Measurements from ENCODE around the gene TMPRSS4. TPM values are rescaled to one million over a fixed set of nuclear protein-coding genes. Genes with fewer than 3 reads are reported as not detected.

TMPRSS4 gene
- polyA plus RNA-seq, 1 experiment = not detected

DNA sequence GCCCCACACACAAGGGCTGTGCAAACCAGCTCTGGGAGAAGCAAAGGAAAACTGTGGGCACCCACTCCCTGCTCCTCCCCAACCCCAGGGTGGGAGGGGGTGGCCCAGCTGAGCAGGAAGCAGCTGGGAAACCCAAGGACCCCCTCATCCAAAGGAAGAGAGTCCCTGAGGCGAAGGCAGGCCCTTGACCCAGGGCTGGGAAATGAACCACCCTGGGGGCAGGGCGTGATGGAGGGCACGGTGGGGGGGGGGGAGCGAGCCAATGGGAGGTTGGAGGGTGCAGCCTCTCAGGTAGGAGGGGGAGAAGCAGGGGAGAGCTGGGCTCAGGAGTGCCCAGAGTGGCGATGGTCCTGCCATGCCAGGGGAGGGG lies 58.9 kb downstream of the TMPRSS4 start:
- ChIA-PET POLR2A (no interaction called here), CTCF (no interaction called here)
- Histone ChIP-seq H3K4me3 (ENCODE audit: low read depth, low read length) (no peak overlapping the region), H3K9me3 (ENCODE audit: control insufficient read depth, insufficient read depth, low read length) (no peaks in the 10 kb centered on the region), H3K27me3 (ENCODE audit: control insufficient read depth, insufficient read depth, low read length) (peaks cover 2% of the 10 kb centered on the region), H3K27ac (ENCODE audit: low read depth, low read length) (no peak overlapping the region)
- DNase-seq (ENCODE audit: low read depth, low spot score) = no peak
- TF ChIP-seq, protein P1, sequence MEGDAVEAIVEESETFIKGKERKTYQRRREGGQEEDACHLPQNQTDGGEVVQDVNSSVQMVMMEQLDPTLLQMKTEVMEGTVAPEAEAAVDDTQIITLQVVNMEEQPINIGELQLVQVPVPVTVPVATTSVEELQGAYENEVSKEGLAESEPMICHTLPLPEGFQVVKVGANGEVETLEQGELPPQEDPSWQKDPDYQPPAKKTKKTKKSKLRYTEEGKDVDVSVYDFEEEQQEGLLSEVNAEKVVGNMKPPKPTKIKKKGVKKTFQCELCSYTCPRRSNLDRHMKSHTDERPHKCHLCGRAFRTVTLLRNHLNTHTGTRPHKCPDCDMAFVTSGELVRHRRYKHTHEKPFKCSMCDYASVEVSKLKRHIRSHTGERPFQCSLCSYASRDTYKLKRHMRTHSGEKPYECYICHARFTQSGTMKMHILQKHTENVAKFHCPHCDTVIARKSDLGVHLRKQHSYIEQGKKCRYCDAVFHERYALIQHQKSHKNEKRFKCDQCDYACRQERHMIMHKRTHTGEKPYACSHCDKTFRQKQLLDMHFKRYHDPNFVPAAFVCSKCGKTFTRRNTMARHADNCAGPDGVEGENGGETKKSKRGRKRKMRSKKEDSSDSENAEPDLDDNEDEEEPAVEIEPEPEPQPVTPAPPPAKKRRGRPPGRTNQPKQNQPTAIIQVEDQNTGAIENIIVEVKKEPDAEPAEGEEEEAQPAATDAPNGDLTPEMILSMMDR (IDR thresholded peaks at IDR 0.05; ENCODE audit: low read depth, low read length) = no peak

DNA sequence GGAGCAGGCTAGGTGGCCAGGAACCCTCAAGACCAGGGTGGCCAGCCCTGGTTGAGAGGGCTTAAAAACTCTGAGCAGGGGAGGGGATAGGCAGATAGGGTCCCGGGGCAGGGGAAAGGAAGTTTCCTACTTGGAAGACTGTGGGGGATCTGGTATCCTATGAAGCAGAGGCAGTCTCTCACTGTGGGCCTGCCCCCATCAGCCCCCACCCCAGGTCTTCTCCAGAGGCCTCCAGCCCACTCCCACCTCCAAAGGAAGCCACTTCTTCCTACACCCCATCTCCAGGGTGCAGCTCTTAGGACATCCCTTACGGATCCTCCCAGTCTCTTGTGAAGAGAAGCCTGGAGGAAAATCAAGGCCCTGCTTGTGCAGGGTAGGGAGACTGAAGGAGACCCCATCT lies 59.5 kb downstream of the TMPRSS4 start:
- POLR2A ChIA-PET = no interaction called here
- Histone ChIP-seq H3K27me3 (ENCODE audit: control insufficient read depth, insufficient read depth, low read length) (peaks cover 2% of the 10 kb centered on the region), H3K27ac (ENCODE audit: low read depth, low read length) (no peak overlapping the region), H3K9me3 (ENCODE audit: control insufficient read depth, insufficient read depth, low read length) (no peaks in the 10 kb centered on the region), H3K4me3 (ENCODE audit: low read depth, low read length) (no peak overlapping the region)
- CTCF ChIA-PET = no interaction called here
- no peak for DNase-seq (ENCODE audit: low read depth, low spot score)
- TF ChIP-seq, protein P1 (IDR thresholded peaks at IDR 0.05; ENCODE audit: low read depth, low read length) = no peak

DNA sequence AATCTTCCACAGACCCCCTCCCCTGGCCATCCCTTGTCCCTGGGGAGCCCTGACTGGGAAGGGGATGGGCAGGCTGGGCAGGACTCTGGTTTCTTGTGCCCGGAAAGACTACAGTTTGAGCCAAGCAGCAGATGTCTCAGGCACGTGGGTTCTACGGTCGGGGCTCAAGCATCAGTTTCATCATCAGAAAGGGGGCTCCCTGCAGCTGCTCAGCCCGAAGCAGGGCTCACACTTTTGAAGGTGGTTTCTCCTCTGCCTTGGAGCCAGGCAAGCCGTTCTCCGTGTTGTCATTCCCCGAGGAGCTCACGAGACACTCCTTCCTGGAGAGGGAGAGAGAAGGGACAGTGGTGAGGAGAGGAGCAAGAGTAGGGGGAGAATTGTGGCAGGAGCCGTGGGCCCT lies 59.9 kb downstream of the TMPRSS4 start:
- H3K27me3 ChIP-seq (ENCODE audit: control insufficient read depth, insufficient read depth, low read length) = peaks cover 2% of the 10 kb centered on the region
- CTCF ChIA-PET = no interaction called here
- POLR2A ChIA-PET = no interaction called here
- no peak overlapping the region for H3K4me3 ChIP-seq (ENCODE audit: low read depth, low read length)
- TF ChIP-seq, protein P1 (IDR thresholded peaks at IDR 0.05; ENCODE audit: low read depth, low read length) = no peak
- no peak overlapping the region for H3K27ac ChIP-seq (ENCODE audit: low read depth, low read length)
- no peak for DNase-seq (ENCODE audit: low read depth, low spot score)
- no peaks in the 10 kb centered on the region for H3K9me3 ChIP-seq (ENCODE audit: control insufficient read depth, insufficient read depth, low read length)

DNA sequence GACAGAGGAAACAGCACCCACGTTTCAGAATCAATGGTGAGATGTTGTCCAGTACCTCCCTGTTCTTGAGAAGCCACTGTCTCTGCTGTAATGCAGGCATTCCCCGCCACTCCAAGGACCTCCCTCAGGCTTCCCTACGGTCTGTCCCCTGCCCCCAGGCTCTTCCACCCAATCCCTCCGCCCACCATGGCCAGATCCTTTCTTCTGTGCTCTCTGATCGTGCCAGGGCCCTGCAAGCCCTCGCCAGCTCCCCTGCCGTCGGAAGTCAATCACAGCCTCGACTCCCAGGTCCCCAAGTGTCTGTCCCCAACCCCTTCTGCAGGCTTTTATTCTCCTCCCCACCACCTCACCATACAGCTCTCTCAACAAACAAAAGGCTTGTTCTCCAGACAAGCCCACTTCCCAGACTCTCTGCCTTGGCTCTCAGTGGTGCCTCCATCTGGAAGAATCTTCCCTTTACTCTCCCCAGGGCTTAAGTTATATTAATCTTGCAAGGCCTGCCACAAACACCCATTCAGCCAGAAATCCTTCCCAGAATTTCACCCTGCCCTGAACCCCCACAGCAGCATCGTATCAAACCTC lies 62.1 kb downstream of the TMPRSS4 start:
- Histone ChIP-seq H3K27me3 (ENCODE audit: control insufficient read depth, insufficient read depth, low read length) (peaks cover 7% of the 10 kb centered on the region), H3K4me3 (ENCODE audit: low read depth, low read length) (no peak overlapping the region), H3K9me3 (ENCODE audit: control insufficient read depth, insufficient read depth, low read length) (no peaks in the 10 kb centered on the region), H3K27ac (ENCODE audit: low read depth, low read length) (no peak overlapping the region)
- DNase-seq (ENCODE audit: low read depth, low spot score) = no peak
- ChIA-PET CTCF (no interaction called here), POLR2A (no interaction called here)
- TF ChIP-seq, protein P1 (IDR thresholded peaks at IDR 0.05; ENCODE audit: low read depth, low read length) = no peak

DNA sequence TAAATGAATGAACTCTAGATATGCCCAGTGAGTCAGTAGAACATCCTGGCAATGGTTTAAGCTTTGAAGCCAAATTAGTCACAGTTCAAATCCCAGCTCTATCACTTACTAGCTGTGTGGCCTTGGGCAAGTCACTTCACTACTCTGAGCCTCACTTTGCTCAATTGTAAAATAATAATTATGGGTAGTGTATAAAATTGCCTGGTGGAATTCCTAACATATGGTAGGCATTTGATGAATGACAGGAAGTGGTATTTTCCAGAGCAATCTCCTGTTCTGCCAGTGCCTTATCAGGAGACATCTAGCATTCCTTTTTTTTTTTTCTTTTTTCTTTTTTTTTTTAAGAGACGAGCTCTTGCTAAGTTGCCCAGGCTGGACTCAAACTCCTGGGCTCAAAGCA lies 62.7 kb downstream of the TMPRSS4 start:
- CTCF ChIA-PET = interaction anchor here (0.6 to 1.1 kb wide), 4 partner anchors 13 to 213 kb away, joined by 3 to 15 read pairs (median 4); partner anchors contain the start of gene SCN4B
- H3K27ac ChIP-seq (ENCODE audit: low read depth, low read length) = no peak overlapping the region
- TF ChIP-seq, protein P1 (IDR thresholded peaks at IDR 0.05; ENCODE audit: low read depth, low read length) = no peak
- DNase-seq (ENCODE audit: low read depth, low spot score) = no peak
- no peaks in the 10 kb centered on the region for H3K9me3 ChIP-seq (ENCODE audit: control insufficient read depth, insufficient read depth, low read length)
- peaks cover 14% of the 10 kb centered on the region for H3K27me3 ChIP-seq (ENCODE audit: control insufficient read depth, insufficient read depth, low read length)
- H3K4me3 ChIP-seq (ENCODE audit: low read depth, low read length) = no peak overlapping the region
- POLR2A ChIA-PET = no interaction called here

All from AG04450 (cell line).